HCEC 1CT (cell line): ENCODE data around the gene OR52M1.
A peak's percentile ranks its signal among the peaks of the same experiment; 100 is the strongest.
"Not testable (repeated sequence)": the region's sequence is repeated elsewhere in the genome, so short reads cannot be mapped to it uniquely, and the experiment has no call there.

Source experiments
- DNase-seq: peaks from one replicate; pipeline ENCODE4 v3.0.0-alpha.2; 2017

OR52M1 gene

DNA sequence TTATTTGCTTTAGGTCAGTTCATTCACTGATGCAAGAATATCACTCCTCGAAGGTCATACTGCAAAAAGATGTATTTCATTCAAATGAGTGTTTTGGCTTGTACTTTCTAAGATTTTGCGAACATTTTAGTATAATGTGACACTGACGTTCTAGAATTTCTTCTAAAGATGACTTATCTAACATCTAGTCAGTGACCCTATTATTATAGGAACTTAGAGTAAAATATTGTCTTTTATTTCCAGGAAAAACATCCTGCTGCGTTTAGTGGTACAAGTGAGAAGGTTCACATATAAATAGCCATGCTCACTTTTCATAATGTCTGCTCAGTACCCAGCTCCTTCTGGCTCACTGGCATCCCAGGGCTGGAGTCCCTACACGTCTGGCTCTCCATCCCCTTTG lies at the start of gene OR52M1:
OR52M1 (plus strand) TSS at position 301 of the 400 bp plus-strand sequence; CDS start at position 301, 0 bp downstream.
- DNase-seq = no peak

- no peak for DNase-seq
Observed at GRCh38 chr11:4495487-4495886, 49.5 kb upstream of the OR52M1 start.

DNA sequence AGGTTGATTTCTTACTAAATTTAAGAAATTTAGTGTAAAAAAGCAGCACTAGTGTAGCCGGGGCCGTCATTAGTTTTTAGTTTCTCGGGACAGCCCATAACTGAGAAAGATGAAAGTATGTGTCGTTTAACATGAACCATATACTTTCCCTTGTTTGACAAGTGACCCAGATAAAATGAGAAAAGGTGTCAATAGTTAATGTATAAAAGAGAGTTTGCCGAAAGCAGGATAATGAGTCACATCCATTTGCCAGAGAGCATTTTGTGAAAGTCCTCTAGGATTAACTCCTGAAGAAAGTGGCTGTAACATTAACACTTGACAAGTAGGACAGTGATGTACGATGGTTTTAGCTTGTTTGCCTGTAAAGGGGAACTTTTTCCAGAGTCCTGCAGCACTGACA lies 49.0 kb upstream of the OR52M1 start:
- no peak for DNase-seq

DNA sequence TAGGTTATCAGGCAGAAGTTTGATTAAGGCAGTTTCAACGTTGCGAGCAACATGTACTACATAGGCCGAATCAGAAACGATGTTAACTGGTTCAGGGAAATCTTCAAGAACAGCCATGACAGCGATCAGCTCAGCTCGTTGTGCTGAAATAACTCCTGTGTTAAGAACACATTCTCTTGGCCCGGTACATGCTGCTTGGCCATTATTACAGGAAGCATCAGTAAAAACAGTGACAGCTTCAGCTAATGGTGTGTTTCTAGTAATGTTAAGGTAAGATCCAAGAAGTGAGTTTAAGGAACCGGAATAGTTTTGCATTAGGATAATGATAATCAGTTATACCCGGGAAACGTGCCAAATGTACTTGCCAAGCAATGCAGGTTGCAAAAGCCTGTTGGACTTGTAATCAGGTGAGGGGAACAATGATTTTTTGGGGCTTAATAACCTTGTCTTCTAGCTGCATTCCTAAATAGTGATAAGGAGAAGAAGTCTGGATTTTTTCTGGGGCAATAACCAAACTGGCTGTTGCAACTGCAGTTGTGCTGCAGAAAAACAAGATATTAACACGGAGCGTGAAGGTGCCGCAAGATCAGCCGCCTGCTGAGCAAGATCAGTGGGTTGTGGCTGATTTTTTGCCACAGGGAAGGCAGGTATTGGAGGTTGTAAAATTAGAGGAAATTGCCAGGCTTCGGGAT lies 48.3 kb upstream of the OR52M1 start:
- no peak for DNase-seq

GRCh38 chr11:4508886-4509285 lies 36.1 kb upstream of the OR52M1 start:
- DNase-seq = no peak

- no peak for DNase-seq
Observed at GRCh38 chr11:4511282-4512245, 33.4 kb upstream of the OR52M1 start.

GRCh38 chr11:4514196-4514595 lies 30.8 kb upstream of the OR52M1 start:
- no peak for DNase-seq

DNA sequence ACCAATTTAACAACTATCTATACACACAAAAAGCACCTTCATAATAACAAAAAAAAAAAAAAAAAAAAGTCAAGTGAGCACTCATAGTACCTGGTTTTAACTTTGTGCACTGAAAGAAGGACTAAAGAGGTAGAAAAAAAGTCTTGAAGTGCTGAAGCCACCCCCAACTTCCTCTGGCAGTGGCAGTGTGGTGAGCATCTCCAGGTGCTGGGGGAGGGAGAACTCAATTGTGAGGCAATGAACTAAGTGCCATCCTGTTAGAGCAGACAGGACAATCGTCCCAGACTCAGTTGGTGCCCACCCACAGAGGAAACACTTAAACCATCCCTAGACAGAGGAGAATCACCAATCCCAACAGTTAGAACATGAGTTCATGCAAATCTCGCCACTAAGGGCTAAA lies 22.7 kb upstream of the OR52M1 start:
- DNase-seq = no peak

- no peak for DNase-seq
Observed at GRCh38 chr11:4522752-4523151, 22.2 kb upstream of the OR52M1 start.

DNA sequence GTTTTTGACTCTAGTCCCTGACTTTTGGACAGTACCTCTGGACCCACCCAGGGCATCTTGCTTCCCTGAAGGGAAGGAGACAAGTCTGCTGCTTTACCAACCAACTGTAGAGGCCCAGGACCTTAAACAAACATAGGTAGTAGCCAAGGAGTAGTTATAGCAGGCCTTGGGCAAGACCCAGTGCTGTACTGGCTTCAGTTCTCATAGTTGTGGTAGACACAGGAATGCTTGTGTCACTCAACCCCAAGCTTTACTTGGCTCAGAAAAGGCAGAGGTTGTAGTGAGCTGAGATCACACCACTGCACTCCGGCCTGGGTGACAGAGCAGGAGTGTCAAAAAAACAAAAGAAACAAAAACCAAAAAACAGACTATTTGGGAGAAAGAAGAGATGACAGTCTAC lies 21.3 kb upstream of the OR52M1 start:
- DNase-seq = no peak

- no peak for DNase-seq
Observed at GRCh38 chr11:4527926-4528325, 17.1 kb upstream of the OR52M1 start.

DNA sequence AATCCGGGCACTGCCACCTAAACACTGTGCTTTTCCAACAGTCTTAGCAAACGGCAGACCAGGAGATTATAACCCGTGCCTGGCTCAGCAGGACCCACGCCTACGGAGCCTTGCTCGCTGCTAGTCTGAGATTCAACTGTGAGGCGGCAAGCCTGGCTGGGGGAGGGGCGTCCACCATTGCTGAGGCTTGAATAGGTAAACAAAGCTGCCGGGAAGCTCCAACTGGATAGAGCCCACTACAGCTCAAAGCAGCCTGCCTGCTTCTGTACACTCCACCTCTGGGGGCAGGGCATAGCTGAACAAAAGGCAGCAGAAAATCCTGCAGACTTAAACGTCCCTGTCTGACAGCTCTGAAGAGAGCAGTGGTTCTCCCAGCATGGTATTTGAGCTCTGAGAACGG lies 13.3 kb upstream of the OR52M1 start:
- not testable (repeated sequence) for DNase-seq

DNA sequence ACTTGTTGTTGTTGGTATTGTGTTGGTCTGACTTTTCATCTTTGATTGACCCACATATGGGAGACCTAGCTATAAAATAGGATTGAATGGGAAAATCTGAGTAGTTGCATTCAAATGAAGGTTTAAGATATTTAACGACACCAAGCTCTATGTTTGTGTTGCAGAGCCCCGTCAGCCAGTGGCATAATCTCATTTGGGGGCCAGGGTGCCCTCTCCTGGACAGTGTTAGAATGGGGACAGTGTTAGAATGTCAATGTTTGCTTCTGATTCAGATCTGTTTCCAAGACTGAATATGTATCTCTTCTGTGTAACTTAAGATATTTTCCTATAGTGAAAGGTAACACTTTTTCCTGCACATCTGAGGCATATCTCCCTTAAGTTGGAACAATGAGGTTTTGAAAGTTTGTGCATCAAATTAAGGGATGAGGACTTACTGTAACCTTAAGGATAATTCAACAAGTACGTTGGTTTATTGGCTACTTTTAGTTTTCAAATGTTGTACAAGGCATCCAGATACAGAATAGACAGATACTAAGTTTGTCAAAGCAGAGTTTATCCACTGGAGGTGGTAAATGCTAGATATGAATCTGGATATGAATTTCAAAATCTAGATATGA lies 5.3 kb upstream of the OR52M1 start:
- DNase-seq = peak; percentile 11

DNA sequence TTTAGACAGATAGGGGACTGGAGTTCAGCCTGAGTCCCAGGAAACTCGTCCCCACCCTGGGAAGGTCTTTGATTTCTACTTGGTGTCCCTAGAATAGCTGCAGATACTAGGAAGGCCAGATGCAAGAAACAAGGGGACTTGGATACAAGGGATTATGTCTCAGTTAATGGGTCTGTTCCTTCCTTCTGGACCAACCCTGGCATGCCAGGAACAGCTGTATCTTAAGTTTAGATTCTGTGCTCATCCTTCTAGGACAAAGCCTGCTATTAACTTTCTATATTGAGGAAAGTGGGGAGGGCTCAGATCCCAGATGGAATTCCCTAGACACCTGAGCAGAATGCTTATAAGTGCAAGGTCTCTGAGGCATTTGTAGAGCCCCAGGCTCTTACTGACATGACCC lies 3.9 kb upstream of the OR52M1 start:
- no peak for DNase-seq

- no peak for DNase-seq
Observed at GRCh38 chr11:4543561-4543960, 1.4 kb upstream of the OR52M1 start.

DNA sequence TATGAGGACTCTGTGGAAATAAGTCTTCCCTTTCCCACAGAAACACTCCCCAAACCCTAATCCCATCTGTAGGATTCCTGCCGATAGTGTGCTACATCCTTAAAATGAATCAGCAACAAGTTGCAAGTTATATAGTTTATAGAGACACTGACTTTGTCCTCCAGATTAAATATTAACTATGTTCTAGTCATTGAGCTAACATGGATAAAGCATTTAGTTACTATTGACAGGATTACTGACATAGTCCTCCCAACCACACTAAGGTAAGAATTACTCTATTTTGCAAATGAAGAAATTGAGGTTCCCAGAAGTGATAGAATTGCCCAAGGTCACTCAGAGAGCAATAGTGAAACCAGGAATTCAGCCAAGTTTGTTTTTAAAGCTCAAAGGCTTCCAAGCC lies 1.9 kb downstream of the OR52M1 start:
- no peak for DNase-seq

GRCh38 chr11:4547416-4547815 lies 2.4 kb downstream of the OR52M1 start:
- no peak for DNase-seq

DNA sequence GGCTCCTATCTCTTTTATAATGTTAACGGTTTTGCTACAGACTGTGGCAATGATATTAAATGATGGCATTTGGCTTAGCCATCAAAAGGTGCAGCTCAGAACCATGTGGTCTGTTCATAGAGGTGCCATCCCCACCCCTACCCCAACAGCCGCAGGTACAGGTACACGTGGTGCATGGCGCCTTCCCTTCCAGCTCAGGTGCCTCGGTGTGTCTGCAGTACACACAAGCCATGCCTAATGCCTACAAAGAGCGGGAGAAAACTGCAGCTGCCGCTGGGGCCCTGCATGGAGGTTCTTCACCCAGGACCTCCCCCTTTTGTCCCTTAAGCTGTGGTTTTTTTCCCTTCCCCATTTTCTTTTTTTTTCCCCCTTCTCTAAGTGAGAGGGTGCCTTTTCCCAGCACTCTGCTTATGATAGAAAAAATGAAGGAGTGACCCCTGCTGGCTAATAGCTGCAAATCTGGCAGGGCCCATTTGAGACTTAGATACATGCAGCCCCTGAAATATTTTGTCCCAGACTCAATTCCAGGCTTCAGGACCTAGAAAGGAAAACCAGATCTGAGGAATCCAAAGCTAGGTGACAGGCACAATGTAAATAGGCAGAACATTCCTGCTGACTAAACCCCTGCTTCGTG lies 6.5 kb downstream of the OR52M1 start:
- peak; percentile 16 for DNase-seq

GRCh38 chr11:4559527-4560440 lies 14.8 kb downstream of the OR52M1 start:
- no peak for DNase-seq

- DNase-seq = no peak
Observed at GRCh38 chr11:4560467-4560866, 15.5 kb downstream of the OR52M1 start.

DNA sequence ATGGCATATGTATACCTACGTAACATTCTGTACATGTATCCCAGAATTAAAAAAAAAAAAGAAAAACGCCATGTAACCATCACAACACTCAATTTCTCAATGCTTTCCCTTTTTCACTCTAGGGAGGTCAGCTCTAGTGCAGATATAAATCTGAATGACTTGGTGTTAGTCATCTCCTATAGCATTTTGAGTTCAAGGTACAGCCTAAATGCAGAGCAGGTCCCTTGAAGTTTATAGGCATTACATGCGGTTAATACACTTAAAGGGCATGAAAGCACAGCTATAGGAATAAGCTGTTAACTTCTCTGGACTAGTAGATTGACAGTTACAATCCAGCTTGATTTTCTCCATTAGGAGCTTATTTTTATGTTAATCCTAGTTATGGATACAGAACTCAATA lies 20.4 kb downstream of the OR52M1 start:
- DNase-seq = no peak

GRCh38 chr11:4569075-4569474 lies 24.1 kb downstream of the OR52M1 start:
- DNase-seq = no peak
